ENCODE data around the gene SRPX2. TPM values are rescaled to one million over a fixed set of nuclear protein-coding genes. Genes with fewer than 3 reads are reported as not detected.

Gene SRPX2
- total RNA-seq, 4 donors from 2014 or later: 22.6 to 38.4 (median 25.6) TPM

- DNase-seq: no peak
- H3K27ac ChIP-seq: peak overlapping the region in 1 of 4 donors; percentile 25
- TF ChIP-seq CTCF (IDR thresholded peaks at IDR 0.05) (no peak), POLR2A (IDR thresholded peaks at IDR 0.05) (no peak)
- H3K4me3 ChIP-seq: no peak overlapping the region
- no peaks in the 10 kb centered on the region for H3K36me3 ChIP-seq
- no peaks in the 10 kb centered on the region for H3K9me3 ChIP-seq
- H3K27me3 ChIP-seq: no peaks in the 10 kb centered on the region
- WGBS, 2 donors: 59 to 73% methylated on average over 3 of the region's 3 CpGs
- intact Hi-C loops (cut with DNase I): no loop called here
- H3K4me1 ChIP-seq: no peaks in the 10 kb centered on the region
These were observed 29.5 kb downstream of the SRPX2 start for GRCh38 chrX:100673397-100673953.

- H3K27me3 ChIP-seq: no peaks in the 10 kb centered on the region
- 64% methylated on average over 2 of the region's 2 CpGs; no CpG with 5 or more reads in 1 of the 2 donors for WGBS, 2 donors
- no peak overlapping the region for H3K4me3 ChIP-seq
- DNase-seq: no peak
- intact Hi-C loops (cut with DNase I): no loop called here
- H3K4me1 ChIP-seq: no peaks in the 10 kb centered on the region
- no peak overlapping the region for H3K27ac ChIP-seq
- H3K9me3 ChIP-seq: no peaks in the 10 kb centered on the region
- H3K36me3 ChIP-seq: no peaks in the 10 kb centered on the region
- TF ChIP-seq POLR2A (IDR thresholded peaks at IDR 0.05) (no peak), CTCF (IDR thresholded peaks at IDR 0.05) (no peak)
These were observed 30.7 kb downstream of the SRPX2 start for GRCh38 chrX:100674705-100675104.

GRCh38 chrX:100677611-100678181, 33.7 kb downstream of the SRPX2 start:
- intact Hi-C loops (cut with DNase I): no loop called here

GRCh38 chrX:100680756-100681155, 36.8 kb downstream of the SRPX2 start:
- TF ChIP-seq POLR2A (IDR thresholded peaks at IDR 0.05): no peak
- no peak for TF ChIP-seq CTCF (IDR thresholded peaks at IDR 0.05)
- Histone ChIP-seq H3K36me3 (no peaks in the 10 kb centered on the region), H3K4me3 (no peak overlapping the region), H3K27me3 (no peaks in the 10 kb centered on the region), H3K9me3 (no peaks in the 10 kb centered on the region), H3K4me1 (peaks cover 0 to 8% (median 0%) of the 10 kb centered on the region in 3 donors), H3K27ac (no peak overlapping the region)
- WGBS, 2 donors: 46 to 49% methylated on average over 2 of the region's 2 CpGs
- DNase-seq: no peak
- intact Hi-C loops (cut with DNase I): no loop called here

More at GRCh38 chrX:100677611-100678181, 33.7 kb downstream of the SRPX2 start:
- no peak overlapping the region for H3K4me3 ChIP-seq
- no peaks in the 10 kb centered on the region for H3K4me1 ChIP-seq
- no peak for DNase-seq
- TF ChIP-seq CTCF (IDR thresholded peaks at IDR 0.05) (no peak), POLR2A (IDR thresholded peaks at IDR 0.05) (no peak)
- no peaks in the 10 kb centered on the region for H3K27me3 ChIP-seq
- H3K9me3 ChIP-seq: no peaks in the 10 kb centered on the region
- no peak overlapping the region for H3K27ac ChIP-seq
- WGBS, 2 donors: 61 to 68% methylated on average over 4 to 5 of the region's 5 CpGs
- no peaks in the 10 kb centered on the region for H3K36me3 ChIP-seq

- intact Hi-C loops (cut with DNase I): no loop called here
- H3K4me3 ChIP-seq: no peak overlapping the region
- H3K27me3 ChIP-seq: no peaks in the 10 kb centered on the region
- no peak for DNase-seq
- peaks cover 0 to 6% (median 0%) of the 10 kb centered on the region in 3 donors for H3K36me3 ChIP-seq
- peaks cover 0 to 8% (median 0%) of the 10 kb centered on the region in 3 donors for H3K4me1 ChIP-seq
- no peak overlapping the region for H3K27ac ChIP-seq
- TF ChIP-seq CTCF (IDR thresholded peaks at IDR 0.05): no peak
- TF ChIP-seq POLR2A (IDR thresholded peaks at IDR 0.05): no peak
- 54 to 85% methylated on average over 3 of the region's 3 CpGs for WGBS, 2 donors
- no peaks in the 10 kb centered on the region for H3K9me3 ChIP-seq
These were observed 37.6 kb downstream of the SRPX2 start for GRCh38 chrX:100681599-100681998.

Measured in esophagus squamous epithelium (tissue), 5 donors.